H9 (cell line): ENCODE data around the gene CA9. TPM values are rescaled to one million over a fixed set of nuclear protein-coding genes. Genes with fewer than 3 reads are reported as not detected.

Source experiments
- DNase-seq: peaks from one replicate; pipeline ENCODE4 v3.0.0-alpha.2; 2017
- H2AFZ ChIP-seq: one replicate; pipeline ENCODE4 v1.6.1; 2013; ENCODE audit warnings: mild to moderate bottlenecking, low read length, control low read depth, moderate library complexity
- H2AK5ac ChIP-seq: 2 replicates; pipeline ENCODE4 v1.6.1; 2013; ENCODE audit warnings: low read length, control low read depth, mixed read lengths; ENCODE audit not compliant: insufficient read length
- H2BK120ac ChIP-seq: one replicate; pipeline ENCODE4 v1.6.1; 2013; ENCODE audit warnings: low read depth, mild to moderate bottlenecking, low read length, control low read depth, inconsistent platforms; ENCODE audit not compliant: poor library complexity, severe bottlenecking
- H2BK12ac ChIP-seq: 2 replicates; pipeline ENCODE4 v1.6.1; 2013; ENCODE audit warnings: low read length, control low read depth, mixed read lengths, low read depth; ENCODE audit not compliant: insufficient read length
- H2BK15ac ChIP-seq: 2 replicates; pipeline ENCODE4 v1.6.1; 2013; ENCODE audit warnings: low read depth, low read length, control low read depth
- H2BK20ac ChIP-seq: one replicate; pipeline ENCODE4 v1.6.1; 2013; ENCODE audit warnings: low read depth, mild to moderate bottlenecking, low read length, control low read depth, inconsistent platforms; ENCODE audit not compliant: poor library complexity, severe bottlenecking
- H2BK5ac ChIP-seq: 2 replicates; pipeline ENCODE4 v1.6.1; 2013; ENCODE audit warnings: low read length, control low read depth, mixed read lengths; ENCODE audit not compliant: insufficient read length
- H3K14ac ChIP-seq: 2 replicates; pipeline ENCODE4 v1.6.1; 2013; ENCODE audit warnings: low read length, control low read depth; ENCODE audit not compliant: insufficient read depth
- H3K18ac ChIP-seq: 2 replicates; pipeline ENCODE4 v1.6.1; 2013; ENCODE audit warnings: low read depth, mild to moderate bottlenecking, mixed read lengths, low read length, control low read depth; ENCODE audit not compliant: insufficient read length
- H3K23ac ChIP-seq: 2 replicates; pipeline ENCODE4 v1.6.1; 2013; ENCODE audit warnings: low read length, control low read depth, mixed read lengths, low read depth; ENCODE audit not compliant: insufficient read length
- H3K23me2 ChIP-seq: 2 replicates; pipeline ENCODE4 v1.6.1; 2013; ENCODE audit warnings: low read depth, mild to moderate bottlenecking, mixed read lengths, low read length, control low read depth; ENCODE audit not compliant: insufficient read length, poor library complexity, severe bottlenecking
- H3K27ac ChIP-seq: 2 replicates; pipeline ENCODE4 v1.5.1; 2013; ENCODE audit warnings: low read length, control low read depth, mixed read lengths, low read depth; ENCODE audit not compliant: insufficient read length
- H3K27me3 ChIP-seq: 2 replicates; pipeline ENCODE4 v1.6.1; 2013; ENCODE audit warnings: low read length, control low read depth, inconsistent platforms; ENCODE audit not compliant: insufficient read depth
- H3K4ac ChIP-seq: 2 replicates; pipeline ENCODE4 v1.6.1; 2013; ENCODE audit warnings: low read depth, mild to moderate bottlenecking, control low read depth, inconsistent platforms, low read length, moderate library complexity
- H3K4me1 ChIP-seq: 2 replicates; pipeline ENCODE4 v1.6.1; 2013; ENCODE audit warnings: low read length, control low read depth, inconsistent platforms; ENCODE audit not compliant: insufficient read depth
- H3K4me2 ChIP-seq: 2 replicates; pipeline ENCODE4 v1.6.1; 2013; ENCODE audit warnings: low read length, control low read depth, mixed read lengths; ENCODE audit not compliant: insufficient read length, insufficient read depth
- H3K56ac ChIP-seq: 2 replicates; pipeline ENCODE4 v1.6.1; 2013; ENCODE audit warnings: low read depth, mild to moderate bottlenecking, mixed read lengths, low read length, control low read depth; ENCODE audit not compliant: insufficient read length
- H3K79me1 ChIP-seq: 2 replicates; pipeline ENCODE4 v1.6.1; 2013; ENCODE audit warnings: low read depth, mild to moderate bottlenecking, moderate library complexity, low read length, control low read depth, inconsistent platforms; ENCODE audit not compliant: insufficient read depth, poor library complexity, severe bottlenecking
- H3K79me2 ChIP-seq: 2 replicates; pipeline ENCODE4 v1.6.1; 2013; ENCODE audit warnings: low read length, control low read depth, inconsistent platforms; ENCODE audit not compliant: insufficient read depth
- H3K9ac ChIP-seq: 2 replicates; pipeline ENCODE4 v1.6.1; 2013; ENCODE audit warnings: low read length, control low read depth, mixed read lengths; ENCODE audit not compliant: insufficient read length; ENCODE audit errors: extremely low read depth
- H3K9me3 ChIP-seq: one replicate; pipeline ENCODE4 v1.6.1; 2013; ENCODE audit warnings: low read depth, low read length, inconsistent platforms; ENCODE audit not compliant: control insufficient read depth
- H3T11ph ChIP-seq: one replicate; pipeline ENCODE4 v1.6.1; 2013; ENCODE audit warnings: mild to moderate bottlenecking, low read length, control low read depth, inconsistent platforms
- H4K20me1 ChIP-seq: one replicate; pipeline ENCODE4 v1.6.1; 2013; ENCODE audit not compliant: control insufficient read depth, insufficient read length, insufficient read depth
- H4K5ac ChIP-seq: 2 replicates; pipeline ENCODE4 v1.6.1; 2013; ENCODE audit warnings: low read depth, mild to moderate bottlenecking, mixed read lengths, low read length, control low read depth; ENCODE audit not compliant: insufficient read length
- H4K8ac ChIP-seq: replicated peaks from 2 replicates; pipeline ENCODE4 v1.6.1; 2013; ENCODE audit warnings: low read length, control low read depth, mixed read lengths, low read depth; ENCODE audit not compliant: insufficient read length
- H4K91ac ChIP-seq: 2 replicates; pipeline ENCODE4 v1.6.1; 2013; ENCODE audit warnings: low read depth, mild to moderate bottlenecking, moderate library complexity, mixed read lengths, low read length, control low read depth; ENCODE audit not compliant: insufficient read length
- H3K27ac Mint-ChIP-seq, 3 experiments: 2 replicates in 2 of 3; 3 replicates in 1 of 3; pipeline ENCODE4 v1.8.0; 2020 to 2021; ENCODE audit warnings: mixed read lengths in 3 of 3, mild to moderate bottlenecking in 1 of 3, moderate library complexity in 1 of 3
- H3K27me3 Mint-ChIP-seq: 2 replicates; pipeline ENCODE4 v1.8.0; 2021; ENCODE audit warnings: low read depth, mild to moderate bottlenecking, moderate library complexity, mixed read lengths
- H3K36me3 Mint-ChIP-seq, 3 experiments: 2 replicates in 2 of 3; 3 replicates in 1 of 3; pipeline ENCODE4 v1.8.0; 2020 to 2021; ENCODE audit warnings: low read depth in 3 of 3, mixed read lengths in 3 of 3; ENCODE audit not compliant: insufficient read depth in 1 of 3
- H3K4me1 Mint-ChIP-seq, 2 experiments: 2 replicates each; pipeline ENCODE4 v1.8.0; 2020; ENCODE audit warnings: mixed read lengths in 2 of 2
- H3K4me3 Mint-ChIP-seq, 2 experiments: 2 replicates in 1 of 2; 3 replicates in 1 of 2; pipeline ENCODE4 v1.8.0; 2020 to 2021; ENCODE audit warnings: mild to moderate bottlenecking in 2 of 2, mixed read lengths in 2 of 2, moderate library complexity in 1 of 2
- H3K9me3 Mint-ChIP-seq, 2 experiments: 2 replicates in 1 of 2; 3 replicates in 1 of 2; pipeline ENCODE4 v1.8.0; 2020; ENCODE audit warnings: mild to moderate bottlenecking in 2 of 2, mixed read lengths in 2 of 2, moderate library complexity in 1 of 2
- WGBS: extraction: QIAGEN DNeasy Blood & Tissue Kit; methylation state at CpG from one replicate; pipeline ENCODE4 v1.1.7; 2013; ENCODE audit warnings: missing lambda C conversion rate, low lambda C conversion rate, mixed read lengths; ENCODE audit not compliant: insufficient read length; ENCODE audit errors: extremely low coverage; 5-methylcytosine and 5-hydroxymethylcytosine counted together
- total RNA-seq: library from RNA; stranded (reverse); gene quantifications from 2 replicates; pipeline ENCODE4 v1.2.1, GENCODE V29; 2021
- TF ChIP-seq, protein P1 (sequence below): fragments of 200-600 bp; sonication (generic); conservative IDR thresholded peaks from 3 replicates; pipeline ENCODE4 v1.8.0; 2021; ENCODE audit warnings: antibody characterized with exemption, mild to moderate bottlenecking

CA9 gene
- total RNA-seq, 1 experiment from 2014 or later, result 0.94 TPM

DNA sequence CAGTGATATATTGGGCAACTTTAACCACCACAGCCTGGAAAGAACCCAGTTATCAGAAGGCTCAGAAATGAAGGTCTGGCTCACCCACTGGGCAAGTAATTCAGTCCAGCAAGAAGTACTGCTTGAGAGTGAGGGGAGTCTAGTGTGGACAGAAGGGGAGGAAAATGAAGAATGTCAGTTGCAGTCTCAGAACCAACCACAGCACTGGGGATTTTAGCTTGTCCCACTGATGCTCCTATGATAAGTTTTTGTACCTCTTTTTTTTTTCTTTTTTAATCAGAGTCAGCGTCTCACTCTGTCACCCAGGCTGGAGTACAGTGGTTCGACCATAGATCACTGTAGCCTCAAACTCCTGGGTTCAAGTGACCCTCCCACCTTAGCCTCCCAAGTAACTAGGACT, 46.2 kb upstream of the CA9 start:
- Histone ChIP-seq H2BK120ac (no peak overlapping the region), H2AFZ (no peak overlapping the region), H3K4ac (no peak overlapping the region), H3K79me2 (no peaks in the 10 kb centered on the region), H2BK15ac (no peak overlapping the region), H3K9ac (no peak overlapping the region), H3T11ph (no peak overlapping the region), H3K27ac (no peak overlapping the region), H4K91ac (no peak overlapping the region), H3K23me2 (no peaks in the 10 kb centered on the region), H4K8ac (no peak overlapping the region), H2BK12ac (no peak overlapping the region), H2BK20ac (no peak overlapping the region), H2AK5ac (no peak overlapping the region), H4K20me1 (no peaks in the 10 kb centered on the region), H2BK5ac (no peak overlapping the region), H3K9me3 (no peaks in the 10 kb centered on the region), H3K4me1 (no peaks in the 10 kb centered on the region), H3K18ac (no peak overlapping the region), H3K14ac (no peak overlapping the region), H3K23ac (no peak overlapping the region), H3K4me2 (no peak overlapping the region), H4K5ac (no peak overlapping the region), H3K27me3 (no peaks in the 10 kb centered on the region), H3K79me1 (no peaks in the 10 kb centered on the region), H3K56ac (no peak overlapping the region)
- Mint-ChIP-seq H3K36me3 (no peaks in the 10 kb centered on the region), H3K4me3 (no peak overlapping the region), H3K4me1 (no peaks in the 10 kb centered on the region), H3K27me3 (no peaks in the 10 kb centered on the region; the same call in 1 of the 2 replicates), H3K9me3 (no peaks in the 10 kb centered on the region), H3K27ac (no peak overlapping the region)
- no peak for DNase-seq
- no CpG with 5 or more reads among the region's 2 CpGs for WGBS
- TF ChIP-seq, protein P1, sequence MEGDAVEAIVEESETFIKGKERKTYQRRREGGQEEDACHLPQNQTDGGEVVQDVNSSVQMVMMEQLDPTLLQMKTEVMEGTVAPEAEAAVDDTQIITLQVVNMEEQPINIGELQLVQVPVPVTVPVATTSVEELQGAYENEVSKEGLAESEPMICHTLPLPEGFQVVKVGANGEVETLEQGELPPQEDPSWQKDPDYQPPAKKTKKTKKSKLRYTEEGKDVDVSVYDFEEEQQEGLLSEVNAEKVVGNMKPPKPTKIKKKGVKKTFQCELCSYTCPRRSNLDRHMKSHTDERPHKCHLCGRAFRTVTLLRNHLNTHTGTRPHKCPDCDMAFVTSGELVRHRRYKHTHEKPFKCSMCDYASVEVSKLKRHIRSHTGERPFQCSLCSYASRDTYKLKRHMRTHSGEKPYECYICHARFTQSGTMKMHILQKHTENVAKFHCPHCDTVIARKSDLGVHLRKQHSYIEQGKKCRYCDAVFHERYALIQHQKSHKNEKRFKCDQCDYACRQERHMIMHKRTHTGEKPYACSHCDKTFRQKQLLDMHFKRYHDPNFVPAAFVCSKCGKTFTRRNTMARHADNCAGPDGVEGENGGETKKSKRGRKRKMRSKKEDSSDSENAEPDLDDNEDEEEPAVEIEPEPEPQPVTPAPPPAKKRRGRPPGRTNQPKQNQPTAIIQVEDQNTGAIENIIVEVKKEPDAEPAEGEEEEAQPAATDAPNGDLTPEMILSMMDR, result no peak
